ENCODE data around the gene CDK19. TPM values are rescaled to one million over a fixed set of nuclear protein-coding genes. Genes with fewer than 3 reads are reported as not detected.
A peak's percentile ranks its signal among the peaks of the same experiment; 100 is the strongest.

CDK19 gene
- total RNA-seq, 1 donor: 17.8 TPM

DNA sequence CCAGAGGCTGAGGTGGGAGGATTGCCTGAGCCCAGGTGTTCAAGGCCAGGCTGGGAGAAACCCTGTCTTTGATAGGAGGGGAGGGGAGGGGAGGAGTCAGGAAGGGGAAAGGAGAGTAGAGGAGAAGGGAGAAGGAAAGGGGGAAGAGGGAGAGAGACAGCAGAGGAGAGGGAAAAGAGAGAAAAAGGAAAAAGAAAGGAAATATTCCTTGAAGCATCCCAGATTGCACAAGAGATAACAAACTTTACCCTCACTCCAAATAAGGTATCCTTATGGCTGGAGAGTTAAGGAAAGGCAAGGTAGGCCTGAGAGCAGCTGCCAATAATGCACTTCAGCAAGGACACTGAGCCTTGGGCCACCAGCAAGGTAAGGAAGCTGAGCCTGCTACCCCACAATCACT is 172.6 kb downstream of the CDK19 start:
- DNase-seq (ENCODE audit: low read depth): no peak
- TF ChIP-seq, protein P1, sequence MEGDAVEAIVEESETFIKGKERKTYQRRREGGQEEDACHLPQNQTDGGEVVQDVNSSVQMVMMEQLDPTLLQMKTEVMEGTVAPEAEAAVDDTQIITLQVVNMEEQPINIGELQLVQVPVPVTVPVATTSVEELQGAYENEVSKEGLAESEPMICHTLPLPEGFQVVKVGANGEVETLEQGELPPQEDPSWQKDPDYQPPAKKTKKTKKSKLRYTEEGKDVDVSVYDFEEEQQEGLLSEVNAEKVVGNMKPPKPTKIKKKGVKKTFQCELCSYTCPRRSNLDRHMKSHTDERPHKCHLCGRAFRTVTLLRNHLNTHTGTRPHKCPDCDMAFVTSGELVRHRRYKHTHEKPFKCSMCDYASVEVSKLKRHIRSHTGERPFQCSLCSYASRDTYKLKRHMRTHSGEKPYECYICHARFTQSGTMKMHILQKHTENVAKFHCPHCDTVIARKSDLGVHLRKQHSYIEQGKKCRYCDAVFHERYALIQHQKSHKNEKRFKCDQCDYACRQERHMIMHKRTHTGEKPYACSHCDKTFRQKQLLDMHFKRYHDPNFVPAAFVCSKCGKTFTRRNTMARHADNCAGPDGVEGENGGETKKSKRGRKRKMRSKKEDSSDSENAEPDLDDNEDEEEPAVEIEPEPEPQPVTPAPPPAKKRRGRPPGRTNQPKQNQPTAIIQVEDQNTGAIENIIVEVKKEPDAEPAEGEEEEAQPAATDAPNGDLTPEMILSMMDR (IDR thresholded peaks at IDR 0.05; ENCODE audit: insufficient read depth, low read length): no peak
- H3K4me3 ChIP-seq (ENCODE audit: low read depth, low read length): no peak overlapping the region

DNA sequence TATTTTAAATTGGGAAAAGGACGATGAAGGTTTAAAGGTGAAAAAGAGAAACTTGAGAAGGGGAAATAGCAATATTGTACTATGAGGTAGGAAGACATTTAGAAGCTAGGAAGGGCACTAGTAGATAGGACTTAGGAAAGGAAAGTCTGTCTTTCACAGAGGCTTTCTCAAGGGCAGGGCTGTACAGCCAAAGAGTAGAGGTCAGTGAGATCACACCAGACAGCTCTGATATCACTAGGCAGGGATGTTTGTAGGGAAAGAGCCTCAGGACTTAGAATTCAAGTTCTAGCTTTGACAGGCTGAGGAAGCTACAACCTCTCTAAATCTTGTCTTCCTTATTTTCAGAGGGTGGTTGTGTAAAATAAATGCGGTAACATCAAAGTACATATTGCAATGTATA is 178.5 kb downstream of the CDK19 start:
- TF ChIP-seq, protein P1 (IDR thresholded peaks at IDR 0.05; ENCODE audit: insufficient read depth, low read length): no peak
- H3K4me3 ChIP-seq (ENCODE audit: low read depth, low read length): no peak overlapping the region
- DNase-seq (ENCODE audit: low read depth): no peak

DNA sequence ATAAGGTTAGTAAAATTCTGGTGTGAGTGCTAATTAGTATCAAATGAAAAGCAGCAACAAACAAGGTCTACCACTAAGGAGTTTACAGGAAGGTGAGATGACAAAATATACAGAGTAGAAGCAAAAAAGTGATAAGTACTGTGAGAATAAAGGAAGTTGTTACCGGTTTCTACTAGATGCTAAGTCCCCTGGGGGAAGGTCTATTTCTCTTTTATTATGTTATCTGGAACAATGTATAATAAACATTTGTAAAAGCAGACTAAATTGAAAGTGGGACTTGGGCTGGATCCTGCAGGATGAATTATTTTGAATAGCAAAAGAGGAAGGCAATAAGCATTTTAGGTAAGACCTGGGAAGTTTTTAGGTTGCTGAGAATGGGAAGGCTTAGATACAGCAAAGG is 180.2 kb downstream of the CDK19 start:
- TF ChIP-seq, protein P1 (IDR thresholded peaks at IDR 0.05; ENCODE audit: insufficient read depth, low read length): no peak
- no peak for DNase-seq (ENCODE audit: low read depth)
- H3K4me3 ChIP-seq (ENCODE audit: low read depth, low read length): no peak overlapping the region

DNA sequence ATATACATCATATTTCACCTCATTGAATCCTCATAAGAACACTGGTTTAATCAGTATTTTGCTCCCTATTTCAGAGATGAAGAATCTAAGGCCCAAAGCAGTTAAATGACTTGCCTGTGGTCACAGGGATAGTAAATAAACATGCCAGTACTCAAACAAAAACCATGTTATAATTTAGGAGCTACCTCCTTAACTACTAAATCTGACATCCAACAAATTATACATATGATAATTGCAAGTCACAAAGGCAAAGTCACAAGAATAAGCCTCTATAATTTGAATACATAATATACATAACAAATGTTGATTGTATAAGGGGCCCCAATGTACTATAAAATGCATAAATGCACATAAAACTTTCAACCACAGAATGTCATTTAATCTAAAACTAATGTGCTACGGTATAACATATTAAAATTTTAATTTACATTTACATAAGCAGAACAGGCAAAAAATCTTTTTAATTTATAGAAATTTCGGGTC is 181.5 kb downstream of the CDK19 start:
- DNase-seq (ENCODE audit: low read depth): no peak
- H3K4me3 ChIP-seq (ENCODE audit: low read depth, low read length): no peak overlapping the region
- TF ChIP-seq, protein P1 (IDR thresholded peaks at IDR 0.05; ENCODE audit: insufficient read depth, low read length): no peak

DNA sequence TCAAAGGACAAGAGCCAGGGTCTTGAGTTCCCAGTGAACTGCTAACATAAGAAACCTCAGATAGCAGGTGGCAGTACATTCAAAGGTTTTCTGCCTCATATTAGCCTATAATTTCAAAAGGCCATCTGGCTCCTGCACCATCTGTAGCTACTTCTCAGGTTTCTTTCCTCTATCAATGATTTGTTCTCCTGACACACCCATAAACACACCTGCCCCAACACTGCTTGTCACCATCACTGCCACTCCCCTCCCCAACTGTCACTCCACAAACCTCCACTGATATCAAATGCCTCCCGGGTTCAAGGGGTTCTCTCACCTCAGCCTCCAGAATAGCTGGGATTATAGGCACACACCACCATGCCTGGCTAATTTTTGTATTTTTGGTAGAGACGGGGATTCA is 186.1 kb downstream of the CDK19 start:
- TF ChIP-seq, protein P1 (IDR thresholded peaks at IDR 0.05; ENCODE audit: insufficient read depth, low read length): no peak
- DNase-seq (ENCODE audit: low read depth): no peak

DNA sequence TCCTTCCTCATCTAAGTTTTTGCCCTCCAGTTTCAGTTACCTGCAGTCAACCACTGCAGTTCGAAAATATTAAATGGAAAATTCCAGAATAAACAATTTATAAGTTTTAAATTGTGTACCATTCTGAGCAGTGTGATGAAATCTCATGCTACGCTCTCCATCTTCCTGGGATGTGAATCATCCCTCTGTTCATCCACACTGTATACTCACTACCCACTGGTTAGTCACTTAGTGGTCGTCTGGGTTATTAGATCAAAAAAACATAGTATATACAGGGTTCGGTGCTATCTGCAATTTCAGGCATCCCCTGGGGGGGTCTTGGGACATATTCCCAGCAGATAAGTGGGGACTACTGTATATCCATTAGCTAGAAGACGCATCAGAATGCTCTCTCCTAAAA is 186.9 kb downstream of the CDK19 start:
- no peak overlapping the region for H3K4me3 ChIP-seq (ENCODE audit: low read depth, low read length)
- TF ChIP-seq, protein P1 (IDR thresholded peaks at IDR 0.05; ENCODE audit: insufficient read depth, low read length): no peak
- DNase-seq (ENCODE audit: low read depth): peak; percentile 53

More for the DNA sequence above, 186.1 kb downstream of the CDK19 start:
- no peak overlapping the region for H3K4me3 ChIP-seq (ENCODE audit: low read depth, low read length)

DNA sequence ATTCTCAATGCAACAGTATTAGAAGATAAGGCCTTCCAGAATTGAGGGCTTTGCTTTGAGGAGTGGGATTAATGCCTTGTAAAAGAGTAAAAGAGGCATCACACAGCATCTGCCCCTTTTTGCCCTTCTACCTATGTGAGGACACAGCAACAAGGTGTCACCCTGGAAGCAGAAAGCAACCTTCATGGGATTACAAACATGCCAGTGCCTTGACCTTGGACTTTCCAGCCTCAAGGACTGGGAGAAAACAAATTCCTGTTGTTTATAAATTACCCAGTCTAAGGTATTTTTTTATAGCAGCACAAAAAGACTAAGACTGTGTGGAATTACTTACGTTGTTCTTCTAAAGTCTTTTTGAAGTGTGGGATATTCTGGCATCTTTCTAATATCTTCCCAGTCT is 188.8 kb downstream of the CDK19 start:
- TF ChIP-seq, protein P1 (IDR thresholded peaks at IDR 0.05; ENCODE audit: insufficient read depth, low read length): no peak
- no peak overlapping the region for H3K4me3 ChIP-seq (ENCODE audit: low read depth, low read length)
- no peak for DNase-seq (ENCODE audit: low read depth)
